ENCODE data around the gene GRID2. TPM values are rescaled to one million over a fixed set of nuclear protein-coding genes. Genes with fewer than 3 reads are reported as not detected.

The GRID2 gene
- total RNA-seq, 4 donors from 2014 or later, result not detected

DNA sequence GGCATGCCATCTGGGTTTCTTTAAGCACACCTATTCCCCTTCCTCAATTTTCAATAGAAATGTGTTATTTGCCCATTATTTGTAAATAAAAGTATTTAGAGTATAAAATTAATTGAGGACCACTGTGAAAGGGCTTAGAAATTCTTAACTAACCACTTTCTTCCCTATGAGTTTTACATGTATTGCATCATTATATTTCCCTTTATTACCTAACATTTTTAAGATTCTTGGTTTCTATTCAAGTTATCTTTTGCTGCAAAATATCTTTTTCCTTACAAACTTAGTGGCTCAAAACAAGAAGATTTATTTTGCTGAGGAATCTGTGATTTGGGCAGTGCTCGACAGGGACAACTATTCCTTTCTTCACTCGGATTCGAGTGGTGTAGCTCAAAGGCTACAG, 40.5 kb downstream of the GRID2 start:
- TF ChIP-seq, protein P1, sequence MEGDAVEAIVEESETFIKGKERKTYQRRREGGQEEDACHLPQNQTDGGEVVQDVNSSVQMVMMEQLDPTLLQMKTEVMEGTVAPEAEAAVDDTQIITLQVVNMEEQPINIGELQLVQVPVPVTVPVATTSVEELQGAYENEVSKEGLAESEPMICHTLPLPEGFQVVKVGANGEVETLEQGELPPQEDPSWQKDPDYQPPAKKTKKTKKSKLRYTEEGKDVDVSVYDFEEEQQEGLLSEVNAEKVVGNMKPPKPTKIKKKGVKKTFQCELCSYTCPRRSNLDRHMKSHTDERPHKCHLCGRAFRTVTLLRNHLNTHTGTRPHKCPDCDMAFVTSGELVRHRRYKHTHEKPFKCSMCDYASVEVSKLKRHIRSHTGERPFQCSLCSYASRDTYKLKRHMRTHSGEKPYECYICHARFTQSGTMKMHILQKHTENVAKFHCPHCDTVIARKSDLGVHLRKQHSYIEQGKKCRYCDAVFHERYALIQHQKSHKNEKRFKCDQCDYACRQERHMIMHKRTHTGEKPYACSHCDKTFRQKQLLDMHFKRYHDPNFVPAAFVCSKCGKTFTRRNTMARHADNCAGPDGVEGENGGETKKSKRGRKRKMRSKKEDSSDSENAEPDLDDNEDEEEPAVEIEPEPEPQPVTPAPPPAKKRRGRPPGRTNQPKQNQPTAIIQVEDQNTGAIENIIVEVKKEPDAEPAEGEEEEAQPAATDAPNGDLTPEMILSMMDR (IDR thresholded peaks at IDR 0.05; ENCODE audit: low read depth), result no peak

DNA sequence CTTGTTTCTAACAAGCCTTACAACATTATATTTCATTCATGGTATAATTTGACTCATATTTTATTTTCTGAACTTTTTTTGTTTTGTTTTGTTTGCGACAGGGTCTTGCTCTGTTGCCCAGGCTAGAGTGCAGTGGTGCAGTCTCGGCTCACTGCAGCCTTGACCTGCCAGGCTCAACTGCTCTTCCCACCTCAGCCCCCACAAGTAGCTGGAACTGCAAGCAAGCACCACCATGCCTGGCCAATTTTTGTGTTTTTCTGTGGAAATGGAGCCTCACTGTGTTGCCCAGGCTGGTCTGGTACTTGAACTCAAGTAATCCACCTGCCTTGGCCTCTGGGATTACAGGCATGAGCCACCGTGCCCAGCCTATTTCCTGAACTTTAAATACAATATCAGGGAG, 42.5 kb downstream of the GRID2 start:
- TF ChIP-seq, protein P1 (IDR thresholded peaks at IDR 0.05; ENCODE audit: low read depth), result no peak

DNA sequence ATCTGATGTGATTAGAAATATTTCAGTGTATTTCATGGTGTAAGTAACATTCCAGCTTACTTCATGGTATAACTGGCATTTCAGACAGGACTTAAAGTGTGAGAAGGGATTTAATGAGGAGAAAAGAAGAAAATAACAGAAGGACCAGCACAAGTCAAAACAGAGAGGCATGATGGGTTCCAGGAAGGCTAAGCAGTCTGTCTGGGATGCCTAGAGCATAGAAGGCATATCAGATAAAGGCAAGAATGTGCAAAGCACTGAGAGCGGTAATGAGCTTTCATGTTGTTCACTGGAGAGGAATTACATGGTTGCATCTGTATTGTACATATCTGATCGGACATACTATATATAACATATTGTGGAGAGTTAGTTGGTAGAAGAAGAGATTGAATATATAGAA, 54.2 kb downstream of the GRID2 start:
- TF ChIP-seq, protein P1 (IDR thresholded peaks at IDR 0.05; ENCODE audit: low read depth), result no peak

DNA sequence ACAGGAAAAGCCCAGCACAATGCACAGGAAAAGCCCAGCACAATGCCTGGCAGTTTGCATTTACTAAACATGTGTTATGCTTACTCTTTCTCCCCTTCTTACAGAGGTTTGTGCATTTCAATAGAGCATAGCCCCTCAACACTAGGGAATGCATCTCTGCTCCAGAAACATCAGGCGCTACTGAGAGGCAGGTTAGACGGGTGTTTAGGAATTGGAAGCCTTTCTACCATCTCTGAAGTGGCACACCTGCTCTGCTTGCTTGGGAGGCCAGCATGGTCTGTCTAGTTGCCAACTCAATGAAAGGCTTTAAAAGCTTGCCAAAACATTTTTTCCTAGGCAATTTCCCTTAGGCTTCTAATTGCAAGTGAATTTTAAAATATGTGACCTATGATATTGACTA, 55.7 kb downstream of the GRID2 start:
- TF ChIP-seq, protein P1 (IDR thresholded peaks at IDR 0.05; ENCODE audit: low read depth), result no peak

DNA sequence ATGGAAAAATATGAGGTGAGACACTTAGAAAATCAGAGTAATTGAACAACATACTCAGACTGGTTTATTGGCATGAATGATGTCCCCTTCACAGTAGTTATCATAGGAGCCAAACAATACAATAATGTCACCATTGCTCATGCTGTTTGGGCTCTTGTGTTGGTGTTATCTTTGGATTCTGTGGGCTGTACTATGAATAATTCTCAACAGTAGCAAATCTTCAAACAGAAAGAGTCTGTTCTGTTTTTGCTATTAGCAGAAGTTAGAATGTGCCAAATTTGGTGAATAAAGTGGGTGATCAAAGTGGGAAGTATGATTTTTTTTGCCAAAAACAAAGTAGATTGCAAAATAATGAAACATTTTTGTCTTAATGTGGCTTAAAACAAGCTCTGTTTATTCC, 58.3 kb downstream of the GRID2 start:
- TF ChIP-seq, protein P1 (IDR thresholded peaks at IDR 0.05; ENCODE audit: low read depth), result no peak

DNA sequence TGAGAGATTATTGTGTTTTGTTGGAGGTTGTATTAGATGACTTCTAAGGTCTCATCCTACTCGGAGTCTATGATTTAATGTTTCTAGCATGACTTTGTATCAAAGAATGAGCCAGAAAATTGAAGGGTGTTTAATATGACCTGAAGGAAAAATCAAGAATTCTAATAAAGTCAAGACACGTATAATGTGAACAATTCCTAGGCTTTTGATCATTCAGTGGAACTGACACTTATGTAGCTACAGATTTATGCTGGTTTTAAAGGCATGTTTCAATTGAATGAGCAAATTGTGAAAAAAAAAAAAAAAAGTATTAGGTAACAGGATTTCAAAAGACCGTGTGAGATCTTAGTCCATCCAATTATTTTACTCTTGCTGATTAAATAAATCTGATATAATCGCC, 64.9 kb downstream of the GRID2 start:
- TF ChIP-seq, protein P1 (IDR thresholded peaks at IDR 0.05; ENCODE audit: low read depth), result no peak

DNA sequence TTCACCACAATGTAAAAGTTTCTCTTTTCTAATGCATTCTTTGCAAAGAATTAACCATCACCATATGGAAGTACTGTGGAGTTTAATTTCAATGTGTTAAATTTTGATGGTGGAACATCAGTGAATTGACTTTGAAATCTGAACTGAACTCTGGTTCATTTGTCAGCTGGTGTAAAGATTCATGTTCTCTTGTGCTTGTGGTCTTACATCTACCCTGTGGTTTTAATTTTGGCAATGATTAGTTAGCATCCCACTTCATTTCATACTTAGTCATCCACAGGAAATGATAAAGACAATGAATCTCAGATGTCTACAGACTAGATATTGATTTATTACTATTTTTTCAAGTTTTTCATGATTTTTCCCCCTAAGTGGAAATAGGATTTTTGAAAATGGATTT, 77.8 kb downstream of the GRID2 start:
- TF ChIP-seq, protein P1 (IDR thresholded peaks at IDR 0.05; ENCODE audit: low read depth), result no peak
